Measurements from ENCODE around the gene TK2. TPM values are rescaled to one million over a fixed set of nuclear protein-coding genes. Genes with fewer than 3 reads are reported as not detected.

TK2 gene
- polyA plus RNA-seq, 3 donors from 2014 or later, result 8.2 to 19.9 (median 9.8) TPM

Other genes starting within 250 kb of the TK2 start
- not detected for gene CDH5, start 183.4 kb downstream of the TK2 start, polyA plus RNA-seq
- gene BEAN1, start 122.8 kb downstream of the TK2 start, polyA plus RNA-seq, result under 1 TPM in 1 of 3 donors, not detected in 2; 0.32 TPM
- 100 to 1,000 TPM; 226 to 318 (median 229) TPM for gene CKLF, start 2.5 kb upstream of the TK2 start, polyA plus RNA-seq
- gene CMTM1, start 16.3 kb upstream of the TK2 start, polyA plus RNA-seq, result 1 to 10 TPM; 1.1 to 3.1 (median 2.2) TPM
- under 1 TPM in 1 of 3 donors, not detected in 2; 0.85 TPM for gene CMTM2, start 29.3 kb upstream of the TK2 start, polyA plus RNA-seq
- gene CMTM3, start 54.6 kb upstream of the TK2 start, polyA plus RNA-seq, result 100 to 1,000 TPM in 2 of 3 donors, 10 to 100 TPM in 1; 83.5 to 145 (median 127) TPM
- gene CMTM4, start 146.6 kb upstream of the TK2 start, polyA plus RNA-seq, result under 1 TPM in 1 of 3 donors, not detected in 2; 0.19 TPM
- gene DYNC1LI2, start 201.5 kb upstream of the TK2 start, polyA plus RNA-seq, result 10 to 100 TPM; 15.3 to 41.1 (median 16.6) TPM

All from immature natural killer cell (primary cell).